ENCODE data around the gene ATXN1.

Gene ATXN1

GRCh38 chr6:16539086-16539931 is 222.0 kb downstream of the ATXN1 start:
- DNase-seq (ENCODE audit: low read depth) = no peak
- no peak overlapping the region for H3K4me3 ChIP-seq (ENCODE audit: low read depth, low read length)
- no peak for TF ChIP-seq CTCF (IDR thresholded peaks at IDR 0.05; ENCODE audit: low read depth, low read length, missing control alignments)

- DNase-seq (ENCODE audit: low read depth) = no peak
- no peak overlapping the region for H3K4me3 ChIP-seq (ENCODE audit: low read depth, low read length)
- no peak for TF ChIP-seq CTCF (IDR thresholded peaks at IDR 0.05; ENCODE audit: low read depth, low read length, missing control alignments)
Measured at GRCh38 chr6:16535564-16535963, 225.7 kb downstream of the ATXN1 start.

- DNase-seq (ENCODE audit: low read depth) = no peak
- no peak overlapping the region for H3K4me3 ChIP-seq (ENCODE audit: low read depth, low read length)
- TF ChIP-seq CTCF (IDR thresholded peaks at IDR 0.05; ENCODE audit: low read depth, low read length, missing control alignments) = no peak
Measured at GRCh38 chr6:16533721-16534136, 227.5 kb downstream of the ATXN1 start.

- no peak overlapping the region for H3K4me3 ChIP-seq (ENCODE audit: low read depth, low read length)
- no peak for DNase-seq (ENCODE audit: low read depth)
- no peak for TF ChIP-seq CTCF (IDR thresholded peaks at IDR 0.05; ENCODE audit: low read depth, low read length, missing control alignments)
Measured at GRCh38 chr6:16533210-16533609, 228.1 kb downstream of the ATXN1 start.

- TF ChIP-seq CTCF (IDR thresholded peaks at IDR 0.05; ENCODE audit: low read depth, low read length, missing control alignments) = no peak
- DNase-seq (ENCODE audit: low read depth) = no peak
- H3K4me3 ChIP-seq (ENCODE audit: low read depth, low read length) = no peak overlapping the region
Measured at GRCh38 chr6:16527691-16528090, 233.6 kb downstream of the ATXN1 start.

- DNase-seq (ENCODE audit: low read depth) = no peak
Measured at GRCh38 chr6:16524380-16524707, 236.9 kb downstream of the ATXN1 start.

More at GRCh38 chr6:16524380-16524707, 236.9 kb downstream of the ATXN1 start:
- no peak overlapping the region for H3K4me3 ChIP-seq (ENCODE audit: low read depth, low read length)
- no peak for TF ChIP-seq CTCF (IDR thresholded peaks at IDR 0.05; ENCODE audit: low read depth, low read length, missing control alignments)
